T-helper 2 cell treated with Interferon-gamma antibody and Interleukin-4, amounts not matched to agents 5 μg/mL and 100 μg/mL, for 36 hours (primary cell): ENCODE results near the gene TLE3.
A peak's percentile ranks its signal among the peaks of the same experiment; 100 is the strongest.
"Not testable (repeated sequence)": the region's sequence is repeated elsewhere in the genome, so short reads cannot be mapped to it uniquely, and the experiment has no call there.

Experiments used
- DNase-seq: peaks from one replicate; pipeline ENCODE4 v3.0.0; 2021; ENCODE audit warnings: low spot score
- H3K27ac Mint-ChIP-seq: one replicate; pipeline ENCODE4 v1.8.0; 2021; ENCODE audit warnings: mild to moderate bottlenecking, mixed read lengths
- H3K27me3 Mint-ChIP-seq: one replicate; pipeline ENCODE4 v1.8.0; 2021; ENCODE audit warnings: low read depth, mixed read lengths
- H3K36me3 Mint-ChIP-seq: one replicate; pipeline ENCODE4 v1.8.0; 2021; ENCODE audit warnings: low read depth, mixed read lengths
- H3K4me1 Mint-ChIP-seq: one replicate; pipeline ENCODE4 v1.8.0; 2021; ENCODE audit warnings: low read depth, mixed read lengths
- H3K4me3 Mint-ChIP-seq: one replicate; pipeline ENCODE4 v1.8.0; 2022; ENCODE audit warnings: mild to moderate bottlenecking, moderate library complexity, mixed read lengths
- H3K9me3 Mint-ChIP-seq: one replicate; pipeline ENCODE4 v1.8.0; 2021; ENCODE audit warnings: mixed read lengths

Gene TLE3

DNA sequence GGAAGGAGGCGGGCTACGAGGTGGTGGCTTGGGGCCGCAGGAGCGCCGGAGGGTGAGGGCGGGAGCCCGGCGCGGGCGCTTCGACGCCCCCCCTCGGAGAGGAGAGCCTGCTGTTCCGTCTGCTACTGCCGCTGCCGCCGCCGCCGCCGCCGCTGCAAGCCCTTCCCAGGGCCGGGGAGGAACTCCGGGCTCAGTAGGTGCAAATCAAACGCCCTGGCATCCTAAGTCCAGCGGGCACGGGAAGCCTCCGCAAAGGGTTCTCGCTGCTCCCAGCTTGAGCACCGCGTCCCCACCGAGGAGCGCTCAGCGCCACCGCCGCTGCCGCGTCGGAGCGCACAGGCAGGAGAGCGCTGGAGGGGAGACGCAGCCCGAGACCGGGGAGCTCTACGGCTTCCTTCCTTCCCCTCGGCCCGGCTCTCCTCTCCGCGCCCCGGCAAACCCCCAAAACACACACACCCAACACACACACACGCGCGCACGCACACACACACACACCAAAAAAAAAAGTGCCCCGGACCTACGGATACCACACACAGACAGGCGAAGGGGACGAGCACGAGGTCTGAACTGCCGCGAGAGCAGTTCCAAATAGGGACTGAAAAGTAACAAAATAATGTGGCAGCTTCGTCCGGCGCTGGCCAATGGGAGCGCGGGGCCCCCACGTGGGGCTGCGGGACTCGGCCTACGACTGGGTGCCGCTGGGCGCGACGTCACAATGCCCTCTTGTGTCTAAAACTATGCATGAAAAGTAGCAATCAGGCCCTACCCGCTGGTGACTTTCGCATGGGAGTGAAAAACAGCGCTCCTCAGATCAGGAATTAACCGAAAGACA lies at the start of gene TLE3:
TLE3 (minus strand) TSS at position 597 of the 832 bp plus-strand sequence. CDS start 1,119 bp downstream, outside the sequence.
- H3K9me3 Mint-ChIP-seq: no peaks in the 10 kb centered on the region

DNA sequence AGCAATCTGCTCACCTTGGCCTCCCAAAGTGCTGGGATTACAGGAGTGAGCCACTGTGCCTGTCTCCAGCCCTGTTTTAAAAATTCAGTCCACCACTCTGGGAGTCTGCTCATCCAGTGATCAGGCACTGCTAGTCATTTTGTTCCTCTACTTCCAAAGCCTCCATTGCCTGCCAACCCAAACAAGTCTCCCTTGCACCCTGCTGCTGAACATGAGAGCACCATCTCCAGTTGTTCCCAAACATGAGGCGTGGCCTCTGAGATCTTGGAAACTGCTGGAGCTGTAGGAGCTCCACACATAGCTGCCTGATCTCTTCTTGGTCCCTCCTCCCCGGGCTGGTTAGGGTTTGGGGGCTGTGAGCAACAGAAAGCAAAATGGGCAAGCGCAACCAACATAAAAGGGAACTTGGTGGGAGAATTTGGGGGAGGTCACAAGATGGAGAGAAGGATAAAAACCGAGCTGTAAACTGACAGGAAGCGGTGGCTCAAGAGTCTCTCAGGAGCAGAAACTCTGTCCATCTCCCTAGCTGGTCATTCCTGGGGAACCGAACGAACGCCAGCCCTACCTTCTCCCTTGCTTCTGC lies 49.6 kb upstream of the TLE3 start:
- H3K27me3 Mint-ChIP-seq: peaks cover 73% of the 10 kb centered on the region
- no peak overlapping the region for H3K4me3 Mint-ChIP-seq
- no peak overlapping the region for H3K27ac Mint-ChIP-seq
- no peaks in the 10 kb centered on the region for H3K9me3 Mint-ChIP-seq
- H3K4me1 Mint-ChIP-seq: peaks cover 6% of the 10 kb centered on the region
- no peaks in the 10 kb centered on the region for H3K36me3 Mint-ChIP-seq
- no peak for DNase-seq

More for the DNA sequence above, at the start of gene TLE3:
- peak within 1 kb of the TSS; percentile 98 for H3K4me3 Mint-ChIP-seq
- peaks cover 29% of the 10 kb centered on the region for H3K36me3 Mint-ChIP-seq
- peaks cover 45% of the 10 kb centered on the region for H3K4me1 Mint-ChIP-seq
- peak; percentile 98 for DNase-seq
- H3K27me3 Mint-ChIP-seq: peaks cover 30% of the 10 kb centered on the region
- H3K27ac Mint-ChIP-seq: peak within 1 kb of the TSS; percentile 100

DNA sequence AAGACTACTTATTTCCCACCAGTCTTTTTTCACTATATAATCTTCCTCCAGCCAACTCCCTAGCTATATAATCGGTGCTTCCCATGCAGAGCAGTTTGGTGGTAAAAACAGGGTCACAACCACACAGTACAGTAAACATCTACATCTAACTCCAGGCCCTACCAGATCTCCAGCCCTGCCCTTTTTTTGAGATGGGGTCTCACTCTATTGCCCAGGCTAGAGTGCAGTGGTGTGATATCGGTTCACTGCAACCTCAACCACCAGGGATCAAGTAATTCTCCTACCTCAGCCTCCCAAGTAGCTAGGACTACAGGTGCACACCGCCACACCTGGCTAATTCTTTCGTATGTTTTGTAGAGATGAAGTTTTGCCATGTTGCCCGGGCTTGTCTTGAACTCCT lies 49.1 kb upstream of the TLE3 start:
- Mint-ChIP-seq H3K4me3 (no peak overlapping the region), H3K9me3 (no peaks in the 10 kb centered on the region), H3K4me1 (peaks cover 11% of the 10 kb centered on the region), H3K36me3 (no peaks in the 10 kb centered on the region), H3K27me3 (peaks cover 71% of the 10 kb centered on the region), H3K27ac (no peak overlapping the region)
- no peak for DNase-seq

- Mint-ChIP-seq H3K9me3 (no peaks in the 10 kb centered on the region), H3K27me3 (peaks cover 65% of the 10 kb centered on the region), H3K27ac (no peak overlapping the region), H3K4me3 (no peak overlapping the region), H3K36me3 (no peaks in the 10 kb centered on the region), H3K4me1 (peaks cover 16% of the 10 kb centered on the region)
- no peak for DNase-seq
Measured at GRCh38 chr15:70146162-70146561, 48.4 kb upstream of the TLE3 start.

GRCh38 chr15:70145261-70145660 lies 47.5 kb upstream of the TLE3 start:
- H3K36me3 Mint-ChIP-seq: no peaks in the 10 kb centered on the region
- no peak overlapping the region for H3K4me3 Mint-ChIP-seq
- DNase-seq: no peak
- peaks cover 69% of the 10 kb centered on the region for H3K27me3 Mint-ChIP-seq
- H3K9me3 Mint-ChIP-seq: no peaks in the 10 kb centered on the region
- no peak overlapping the region for H3K27ac Mint-ChIP-seq
- H3K4me1 Mint-ChIP-seq: peaks cover 23% of the 10 kb centered on the region

DNA sequence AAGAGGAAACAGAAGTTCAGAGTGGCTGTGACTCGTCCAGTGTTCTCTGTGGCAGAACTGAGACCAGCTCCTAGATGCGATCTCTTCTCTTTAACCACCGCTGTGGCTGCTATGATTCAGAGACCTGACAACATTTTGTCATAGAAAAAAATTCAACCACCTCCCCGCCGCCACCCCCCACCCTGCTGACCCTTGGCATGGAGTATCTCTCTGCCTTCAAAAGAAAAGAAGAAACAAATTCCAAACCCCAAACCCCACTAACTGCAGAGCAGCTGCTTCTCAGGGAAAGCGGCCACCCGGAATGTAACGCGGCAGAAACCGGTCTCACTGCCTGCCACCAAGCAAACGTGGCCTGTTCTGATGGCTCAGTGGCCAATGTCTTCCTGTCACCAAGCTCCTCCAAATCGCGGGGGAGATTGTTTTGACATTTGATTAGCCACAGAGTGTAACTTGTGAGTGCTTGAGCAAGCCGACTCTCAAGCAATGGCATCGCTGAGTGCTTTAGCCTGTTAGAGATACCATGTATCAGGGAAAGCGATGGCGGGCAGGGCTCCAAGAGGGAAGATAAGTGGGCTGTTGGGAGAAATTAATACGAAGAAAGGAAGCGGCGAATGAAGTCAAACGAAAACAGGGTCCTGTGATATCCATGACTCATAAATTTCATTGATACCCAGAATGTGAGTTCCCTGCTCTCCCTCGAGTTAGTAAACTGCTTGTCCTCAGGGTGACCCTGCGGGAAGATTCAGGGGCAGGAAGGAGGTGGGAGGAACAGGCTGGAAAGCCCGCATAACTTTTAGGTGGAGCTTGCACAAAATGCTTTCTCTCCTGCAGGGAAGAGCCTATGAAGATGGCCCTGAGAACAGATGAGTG lies 44.8 kb upstream of the TLE3 start:
- Mint-ChIP-seq H3K9me3 (no peaks in the 10 kb centered on the region), H3K36me3 (no peaks in the 10 kb centered on the region), H3K27me3 (peaks cover 68% of the 10 kb centered on the region), H3K4me3 (no peak overlapping the region), H3K4me1 (peaks cover 30% of the 10 kb centered on the region), H3K27ac (no peak overlapping the region)
- DNase-seq: peak; percentile 67

DNA sequence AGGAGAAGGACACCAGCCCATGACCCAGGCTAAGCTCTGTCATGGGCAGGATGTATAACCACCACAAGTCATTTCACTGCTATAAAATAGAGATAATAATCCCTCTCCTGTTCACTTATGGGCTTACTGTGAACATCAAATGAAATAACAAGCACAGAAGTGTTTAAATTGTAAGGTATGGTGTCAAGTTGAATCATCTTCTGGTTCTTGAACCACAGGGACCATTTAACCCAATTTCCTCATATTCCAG lies 44.3 kb upstream of the TLE3 start:
- H3K27ac Mint-ChIP-seq: no peak overlapping the region
- peaks cover 63% of the 10 kb centered on the region for H3K27me3 Mint-ChIP-seq
- DNase-seq: peak; percentile 23
- H3K9me3 Mint-ChIP-seq: no peaks in the 10 kb centered on the region
- H3K4me1 Mint-ChIP-seq: peaks cover 30% of the 10 kb centered on the region
- H3K36me3 Mint-ChIP-seq: no peaks in the 10 kb centered on the region
- no peak overlapping the region for H3K4me3 Mint-ChIP-seq

- no peak for DNase-seq
- Mint-ChIP-seq H3K27ac (no peak overlapping the region), H3K9me3 (no peaks in the 10 kb centered on the region), H3K36me3 (no peaks in the 10 kb centered on the region), H3K27me3 (peaks cover 62% of the 10 kb centered on the region), H3K4me3 (peak overlapping the region; percentile 46), H3K4me1 (peaks cover 30% of the 10 kb centered on the region)
Measured at GRCh38 chr15:70141376-70142071, 43.8 kb upstream of the TLE3 start.

DNA sequence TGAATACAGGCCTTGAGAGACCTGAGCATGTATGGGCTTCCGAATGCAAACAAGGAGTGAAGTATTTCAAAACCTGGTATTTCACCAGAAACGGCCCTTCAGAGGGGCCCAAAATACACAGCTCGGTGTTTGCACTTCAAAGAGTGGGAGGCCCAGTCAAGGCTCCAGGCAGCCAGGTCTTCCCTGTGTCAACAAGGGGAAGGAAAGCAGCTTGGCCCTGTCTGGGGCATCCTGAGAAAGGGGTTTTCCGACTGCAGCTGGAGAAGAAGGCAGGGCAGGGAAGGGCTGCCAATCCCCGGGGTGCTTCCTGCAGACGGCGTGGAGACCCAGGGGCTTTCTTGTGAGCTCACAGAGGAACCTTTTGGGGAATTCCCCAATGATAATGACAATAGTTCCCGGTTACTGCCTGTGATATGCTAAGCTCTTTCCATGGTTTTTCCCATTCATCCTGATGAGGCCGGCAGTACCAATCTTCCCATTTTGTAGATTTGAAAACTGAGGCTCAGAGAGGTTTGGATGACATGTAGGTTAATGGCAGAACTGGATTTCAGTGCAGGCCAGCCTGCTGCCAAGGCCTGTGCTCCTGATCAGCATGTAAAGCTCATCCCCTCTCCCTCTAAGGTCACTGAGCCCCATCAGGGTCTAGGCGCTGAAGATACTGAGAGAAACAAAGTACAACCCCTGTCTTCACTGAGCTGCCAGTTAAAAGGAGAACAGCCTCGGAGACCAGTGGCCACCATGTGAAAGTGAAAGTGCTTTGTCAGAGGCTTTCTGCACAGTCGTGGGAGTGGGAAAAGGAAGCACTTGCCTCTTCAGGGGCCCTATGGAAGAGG lies 43.0 kb upstream of the TLE3 start:
- Mint-ChIP-seq H3K27ac (no peak overlapping the region), H3K36me3 (no peaks in the 10 kb centered on the region), H3K4me1 (peaks cover 30% of the 10 kb centered on the region), H3K9me3 (no peaks in the 10 kb centered on the region), H3K4me3 (peak overlapping the region; percentile 46), H3K27me3 (peaks cover 60% of the 10 kb centered on the region)
- DNase-seq: peak; percentile 25

DNA sequence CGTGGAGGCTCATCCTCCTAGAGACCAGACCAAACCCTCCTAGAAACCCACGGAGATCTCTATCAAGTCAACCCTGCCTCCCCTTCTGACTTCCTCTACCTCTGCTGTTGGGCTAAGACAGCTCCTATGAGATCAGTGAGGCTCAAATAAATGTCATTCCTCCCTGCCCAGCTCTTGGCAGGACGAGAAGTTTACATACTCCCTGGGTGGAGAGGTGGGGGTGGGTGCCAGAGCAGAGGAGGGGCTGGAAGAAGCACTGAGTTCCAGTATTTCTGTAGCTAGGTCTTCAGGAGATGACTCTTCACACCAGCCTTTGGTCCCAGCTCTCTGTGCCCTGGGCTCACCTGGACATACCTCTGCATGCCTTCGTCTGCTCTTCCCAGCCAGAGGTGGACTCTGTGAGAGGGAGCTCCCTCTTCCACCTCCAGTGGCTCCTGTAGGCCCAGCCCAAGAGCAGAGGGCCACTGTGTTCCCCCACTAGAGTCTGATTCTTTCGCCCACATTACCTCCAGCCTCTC lies 42.4 kb upstream of the TLE3 start:
- DNase-seq: no peak
- Mint-ChIP-seq H3K27ac (no peak overlapping the region), H3K4me3 (no peak overlapping the region), H3K27me3 (peaks cover 58% of the 10 kb centered on the region), H3K4me1 (peaks cover 30% of the 10 kb centered on the region), H3K36me3 (no peaks in the 10 kb centered on the region), H3K9me3 (no peaks in the 10 kb centered on the region)

DNA sequence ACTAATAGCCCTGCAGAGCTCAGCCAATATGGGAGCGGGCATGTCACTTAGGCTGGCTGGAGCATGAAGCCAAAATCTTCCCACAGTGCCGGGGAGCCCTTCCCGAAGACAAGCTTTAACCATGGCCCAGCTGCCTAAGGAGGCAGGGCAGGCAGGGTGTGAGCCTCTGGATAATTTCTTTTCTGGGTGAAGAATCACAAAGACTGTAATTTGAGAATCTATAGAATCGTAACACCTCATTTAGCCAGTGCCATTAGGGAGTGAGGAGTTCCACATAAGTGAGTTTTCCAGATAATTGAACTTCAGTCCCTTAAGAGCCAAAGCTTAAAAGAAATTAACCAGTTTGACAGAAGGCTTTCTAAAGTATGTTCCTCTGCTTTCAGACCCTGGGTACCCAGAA lies 40.2 kb upstream of the TLE3 start:
- H3K27me3 Mint-ChIP-seq: peaks cover 51% of the 10 kb centered on the region
- H3K36me3 Mint-ChIP-seq: no peaks in the 10 kb centered on the region
- DNase-seq: no peak
- no peaks in the 10 kb centered on the region for H3K9me3 Mint-ChIP-seq
- no peak overlapping the region for H3K27ac Mint-ChIP-seq
- H3K4me1 Mint-ChIP-seq: peaks cover 30% of the 10 kb centered on the region
- no peak overlapping the region for H3K4me3 Mint-ChIP-seq

- Mint-ChIP-seq H3K27me3 (peaks cover 46% of the 10 kb centered on the region), H3K4me1 (peaks cover 22% of the 10 kb centered on the region)
- not testable (repeated sequence) for H3K4me3 Mint-ChIP-seq, H3K9me3 Mint-ChIP-seq, DNase-seq, H3K36me3 Mint-ChIP-seq, H3K27ac Mint-ChIP-seq
Measured at GRCh38 chr15:70137021-70137420, 39.3 kb upstream of the TLE3 start.
